Activated naive CD8-positive, alpha-beta T cell (primary cell): ENCODE results near the gene VAV2.
"Not testable (repeated sequence)": the region's sequence is repeated elsewhere in the genome, so short reads cannot be mapped to it uniquely, and the experiment has no call there.

ENCODE experiments used
- H3K27ac Mint-ChIP-seq: one replicate; pipeline ENCODE4 v1.8.0; 2021; ENCODE audit warnings: mixed read lengths
- H3K27me3 Mint-ChIP-seq: one replicate; pipeline ENCODE4 v1.8.0; 2021; ENCODE audit warnings: mixed read lengths
- H3K36me3 Mint-ChIP-seq: one replicate; pipeline ENCODE4 v1.8.0; 2021; ENCODE audit warnings: mixed read lengths
- H3K4me1 Mint-ChIP-seq: one replicate; pipeline ENCODE4 v1.8.0; 2021; ENCODE audit warnings: low read depth, mixed read lengths
- H3K4me3 Mint-ChIP-seq: one replicate; pipeline ENCODE4 v1.8.0; 2021; ENCODE audit warnings: mild to moderate bottlenecking, mixed read lengths
- H3K9me3 Mint-ChIP-seq: one replicate; pipeline ENCODE4 v1.8.0; 2021; ENCODE audit warnings: low read depth, mixed read lengths

The VAV2 gene

GRCh38 chr9:133754187-133754586, 237.9 kb downstream of the VAV2 start:
- Mint-ChIP-seq H3K9me3 (no peaks in the 10 kb centered on the region), H3K36me3 (no peaks in the 10 kb centered on the region), H3K27me3 (peaks cover 21% of the 10 kb centered on the region), H3K27ac (no peak overlapping the region), H3K4me3 (no peak overlapping the region), H3K4me1 (no peaks in the 10 kb centered on the region)

- Mint-ChIP-seq H3K36me3 (no peaks in the 10 kb centered on the region), H3K27ac (no peak overlapping the region), H3K4me1 (no peaks in the 10 kb centered on the region), H3K4me3 (no peak overlapping the region), H3K27me3 (peaks cover 23% of the 10 kb centered on the region), H3K9me3 (no peaks in the 10 kb centered on the region)
These were observed 239.2 kb downstream of the VAV2 start for GRCh38 chr9:133752739-133753446.

- peaks cover 23% of the 10 kb centered on the region for H3K27me3 Mint-ChIP-seq
These were observed 241.0 kb downstream of the VAV2 start for GRCh38 chr9:133750982-133751649.

GRCh38 chr9:133747309-133747708, 244.8 kb downstream of the VAV2 start:
- Mint-ChIP-seq H3K4me1 (no peaks in the 10 kb centered on the region), H3K9me3 (no peaks in the 10 kb centered on the region), H3K36me3 (peaks cover 3% of the 10 kb centered on the region), H3K27ac (no peak overlapping the region), H3K4me3 (no peak overlapping the region), H3K27me3 (peaks cover 16% of the 10 kb centered on the region)

More at GRCh38 chr9:133750982-133751649, 241.0 kb downstream of the VAV2 start:
- Mint-ChIP-seq H3K4me3 (no peak overlapping the region), H3K9me3 (no peaks in the 10 kb centered on the region), H3K36me3 (no peaks in the 10 kb centered on the region), H3K27ac (no peak overlapping the region), H3K4me1 (no peaks in the 10 kb centered on the region)

GRCh38 chr9:133744528-133744927, 247.6 kb downstream of the VAV2 start:
- H3K4me3 Mint-ChIP-seq, H3K9me3 Mint-ChIP-seq, H3K36me3 Mint-ChIP-seq, H3K27ac Mint-ChIP-seq, H3K27me3 Mint-ChIP-seq, H3K4me1 Mint-ChIP-seq: not testable (repeated sequence)

GRCh38 chr9:133742849-133743444, 249.2 kb downstream of the VAV2 start:
- Mint-ChIP-seq H3K27ac (no peak overlapping the region), H3K4me1 (peaks cover 5% of the 10 kb centered on the region), H3K36me3 (peaks cover 3% of the 10 kb centered on the region), H3K4me3 (no peak overlapping the region), H3K9me3 (no peaks in the 10 kb centered on the region), H3K27me3 (peaks cover 5% of the 10 kb centered on the region)

- H3K27ac Mint-ChIP-seq: no peak overlapping the region
- H3K9me3 Mint-ChIP-seq: no peaks in the 10 kb centered on the region
- peaks cover 7% of the 10 kb centered on the region for H3K4me1 Mint-ChIP-seq
- H3K36me3 Mint-ChIP-seq: peaks cover 3% of the 10 kb centered on the region
- H3K27me3 Mint-ChIP-seq: peaks cover 5% of the 10 kb centered on the region
- no peak overlapping the region for H3K4me3 Mint-ChIP-seq
These were observed 249.9 kb downstream of the VAV2 start for GRCh38 chr9:133742251-133742650.

GRCh38 chr9:133741716-133742115, 250.4 kb downstream of the VAV2 start:
- H3K4me3 Mint-ChIP-seq: no peak overlapping the region
- H3K27me3 Mint-ChIP-seq: peaks cover 5% of the 10 kb centered on the region
- peaks cover 7% of the 10 kb centered on the region for H3K4me1 Mint-ChIP-seq
- no peaks in the 10 kb centered on the region for H3K9me3 Mint-ChIP-seq
- H3K27ac Mint-ChIP-seq: no peak overlapping the region
- peaks cover 3% of the 10 kb centered on the region for H3K36me3 Mint-ChIP-seq

- Mint-ChIP-seq H3K36me3 (peaks cover 3% of the 10 kb centered on the region), H3K9me3 (no peaks in the 10 kb centered on the region), H3K4me1 (peaks cover 7% of the 10 kb centered on the region)
These were observed 251.2 kb downstream of the VAV2 start for GRCh38 chr9:133740911-133741310.

GRCh38 chr9:133739408-133740280, 252.5 kb downstream of the VAV2 start:
- Mint-ChIP-seq H3K4me3 (no peak overlapping the region), H3K9me3 (no peaks in the 10 kb centered on the region)

More at GRCh38 chr9:133740911-133741310, 251.2 kb downstream of the VAV2 start:
- Mint-ChIP-seq H3K27ac (no peak overlapping the region), H3K27me3 (peaks cover 5% of the 10 kb centered on the region), H3K4me3 (no peak overlapping the region)

GRCh38 chr9:133738640-133739225, 253.4 kb downstream of the VAV2 start:
- Mint-ChIP-seq H3K4me1 (peaks cover 9% of the 10 kb centered on the region), H3K4me3 (peak overlapping the region; percentile 17), H3K9me3 (no peaks in the 10 kb centered on the region), H3K36me3 (no peaks in the 10 kb centered on the region), H3K27ac (no peak overlapping the region), H3K27me3 (no peaks in the 10 kb centered on the region)

More at GRCh38 chr9:133739408-133740280, 252.5 kb downstream of the VAV2 start:
- peaks cover 3% of the 10 kb centered on the region for H3K27me3 Mint-ChIP-seq
- no peaks in the 10 kb centered on the region for H3K36me3 Mint-ChIP-seq
- H3K4me1 Mint-ChIP-seq: peaks cover 9% of the 10 kb centered on the region
- no peak overlapping the region for H3K27ac Mint-ChIP-seq

- Mint-ChIP-seq H3K36me3 (no peaks in the 10 kb centered on the region), H3K4me1 (peaks cover 9% of the 10 kb centered on the region), H3K9me3 (no peaks in the 10 kb centered on the region), H3K27ac (no peak within 1 kb of the TSS), H3K4me3 (peak within 1 kb of the TSS; percentile 17), H3K27me3 (no peaks in the 10 kb centered on the region)
These were observed 254.1 kb downstream of the VAV2 start, which contains the start of gene SARDH for GRCh38 chr9:133737774-133738639. Gene SARDH (minus strand): TSS chr9:133738352. CDS start chr9:133734173, 4,179 bp downstream.

- Mint-ChIP-seq H3K27ac (no peak overlapping the region), H3K4me3 (no peak overlapping the region), H3K27me3 (no peaks in the 10 kb centered on the region)
These were observed 254.9 kb downstream of the VAV2 start for GRCh38 chr9:133737071-133737773.

More at GRCh38 chr9:133737071-133737773, 254.9 kb downstream of the VAV2 start:
- H3K4me1 Mint-ChIP-seq: peaks cover 9% of the 10 kb centered on the region
- H3K9me3 Mint-ChIP-seq: no peaks in the 10 kb centered on the region
- H3K36me3 Mint-ChIP-seq: no peaks in the 10 kb centered on the region
